Panc1 (cell line): ENCODE measurements around the gene ZMYM2. TPM values are rescaled to one million over a fixed set of nuclear protein-coding genes. Genes with fewer than 3 reads are reported as not detected.

Source experiments
- ATAC-seq: fragments of 200-7000 bp; cut with Tn5 transposase; 2 replicates; pipeline ENCODE4 v1.9.1; 2020; ENCODE audit warnings: mild to moderate bottlenecking, moderate library complexity
- BruUV-seq: library from RNA; stranded (reverse); fragments of 400-500 nt; replicated peaks from 2 replicates; lab custom pipeline; 2021; lab: Mats Ljungman, UMichigan
- CTCF ChIA-PET: fragments of 300-600 bp; sonication (Branson Sonifier 250); formaldehyde crosslinking; loops from one replicate; lab custom pipeline; 2022; ENCODE audit warnings: antibody characterized with exemption; lab: Charles Lee
- POLR2A ChIA-PET: fragments of 300-600 bp; sonication (Branson Sonifier 250); formaldehyde crosslinking; loops from one replicate; lab custom pipeline; 2022; ENCODE audit warnings: antibody characterized with exemption; lab: Charles Lee
- DNase-seq: peaks from one replicate; pipeline ENCODE4 v3.0.0-alpha.2; 2010; ENCODE audit warnings: low read depth, low spot score
- H3K27ac ChIP-seq: 2 replicates; pipeline ENCODE4 v1.5.1; 2011; ENCODE audit warnings: mild to moderate bottlenecking, low read length, inconsistent platforms
- H3K27me3 ChIP-seq: fragments of 200-500 bp; sonication (Bioruptor generic); 2 replicates; pipeline ENCODE4 v1.6.0; 2014; ENCODE audit warnings: low read length, inconsistent platforms; ENCODE audit not compliant: control insufficient read depth, insufficient read depth
- H3K36me3 ChIP-seq: fragments of 200-500 bp; sonication (Bioruptor generic); 2 replicates; pipeline ENCODE4 v1.5.1; 2014; ENCODE audit warnings: inconsistent platforms, mild to moderate bottlenecking, low read length, moderate library complexity; ENCODE audit not compliant: control insufficient read depth, insufficient read depth
- H3K4me1 ChIP-seq: 2 replicates; pipeline ENCODE4 v1.5.1; 2011; ENCODE audit warnings: inconsistent platforms, mild to moderate bottlenecking, low read length, moderate library complexity; ENCODE audit not compliant: control insufficient read depth, insufficient read depth
- H3K4me3 ChIP-seq, 2 experiments: 2 replicates each; pipeline ENCODE4 v1.5.1; 2011 to 2012; ENCODE audit warnings: low read depth in 2 of 2, low read length in 2 of 2, mild to moderate bottlenecking in 2 of 2, inconsistent platforms in 1 of 2, moderate library complexity in 1 of 2
- H3K9me3 ChIP-seq: fragments of 200-500 bp; sonication (Bioruptor generic); 2 replicates; pipeline ENCODE4 v1.5.1; 2014; ENCODE audit warnings: low read depth, mild to moderate bottlenecking, inconsistent platforms, low read length, moderate library complexity; ENCODE audit not compliant: control insufficient read depth, insufficient read depth
- CTCF ChIP-seq: fragments of 450-650 bp; IDR thresholded peaks from 2 replicates; pipeline ENCODE4 v1.5.1; 2017; ENCODE audit warnings: mild to moderate bottlenecking
- POLR2AphosphoS5 ChIP-seq: IDR thresholded peaks from 2 replicates; pipeline ENCODE4 v1.6.1; 2012; ENCODE audit warnings: mild to moderate bottlenecking, low read depth, low read length, moderate library complexity
- SIN3A ChIP-seq: IDR thresholded peaks from 2 replicates; pipeline ENCODE4 v1.6.1; 2012; ENCODE audit warnings: low read depth, mild to moderate bottlenecking, low read length, moderate library complexity, borderline replicate concordance; ENCODE audit not compliant: insufficient read depth
- TCF7L2 ChIP-seq: IDR thresholded peaks from 2 replicates; pipeline ENCODE4 v1.6.1; 2011; ENCODE audit warnings: mild to moderate bottlenecking, low read depth, low read length, inconsistent platforms
- in situ Hi-C: cut with HindIII; loops from 2 replicates; pipeline ENCODE4 v1.10.0; 2016; ENCODE audit warnings: low sequenced_read_pairs, low pct_unique_long_range_greater_than_20kb
- intact Hi-C: fragments of 100-400 bp; cut with micrococcal nuclease; formaldehyde crosslinking; loops from one replicate; pipeline ENCODE4 v1.10.0; 2022; ENCODE audit not compliant: unreplicated experiment
- total RNA-seq: library from RNA; stranded (reverse); gene quantifications from one replicate; pipeline ENCODE4 v1.2.1, GENCODE V29; 2021; ENCODE audit not compliant: unreplicated experiment
- TF ChIP-seq, protein P1 (sequence below), 2 experiments: IDR thresholded peaks; 2 replicates each; pipeline ENCODE4 v1.6.1; 2011 to 2012; ENCODE audit warnings: low read depth in 2 of 2, control low read depth in 1 of 2, low read length in 1 of 2, mild to moderate bottlenecking in 1 of 2, moderate library complexity in 1 of 2; ENCODE audit not compliant: insufficient read depth in 1 of 2

ZMYM2 gene
- total RNA-seq, 1 experiment from 2014 or later = 64.3 TPM

DNA sequence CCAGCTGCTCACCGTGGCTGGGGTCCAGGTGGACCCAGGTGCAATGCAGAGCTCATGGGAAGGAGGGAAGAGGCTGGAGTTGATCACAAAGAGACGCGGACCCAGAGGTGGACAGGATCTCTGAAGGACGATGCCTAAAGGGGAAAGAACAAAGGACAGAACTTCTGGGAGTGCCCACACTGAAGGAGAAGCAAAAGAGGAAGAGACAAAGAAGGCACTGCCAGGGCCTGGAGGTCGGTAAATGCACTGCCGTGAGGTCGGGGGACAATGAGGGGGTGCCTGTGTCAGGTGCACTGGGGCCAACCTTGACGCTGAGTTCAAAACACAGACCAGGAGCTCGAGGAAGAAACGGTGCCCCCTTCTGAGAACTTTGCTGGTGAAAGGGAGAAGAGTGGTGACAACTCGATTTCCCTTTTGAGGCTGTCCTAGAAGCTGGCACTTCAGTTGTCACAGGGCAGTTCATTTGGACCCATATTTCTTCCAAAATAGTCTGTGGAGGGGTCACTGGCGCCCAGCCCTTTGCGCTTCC lies 146.7 kb downstream of the ZMYM2 start:
- ChIA-PET CTCF (no interaction called here), POLR2A (no interaction called here)
- Histone ChIP-seq H3K36me3 (no peaks in the 10 kb centered on the region), H3K9me3 (no peaks in the 10 kb centered on the region), H3K27me3 (no peaks in the 10 kb centered on the region), H3K4me3 (no peak overlapping the region), H3K27ac (no peak overlapping the region), H3K4me1 (no peaks in the 10 kb centered on the region)
- in situ Hi-C loops (no loop called here), intact Hi-C loops (no loop called here)
- TF ChIP-seq, protein P1, sequence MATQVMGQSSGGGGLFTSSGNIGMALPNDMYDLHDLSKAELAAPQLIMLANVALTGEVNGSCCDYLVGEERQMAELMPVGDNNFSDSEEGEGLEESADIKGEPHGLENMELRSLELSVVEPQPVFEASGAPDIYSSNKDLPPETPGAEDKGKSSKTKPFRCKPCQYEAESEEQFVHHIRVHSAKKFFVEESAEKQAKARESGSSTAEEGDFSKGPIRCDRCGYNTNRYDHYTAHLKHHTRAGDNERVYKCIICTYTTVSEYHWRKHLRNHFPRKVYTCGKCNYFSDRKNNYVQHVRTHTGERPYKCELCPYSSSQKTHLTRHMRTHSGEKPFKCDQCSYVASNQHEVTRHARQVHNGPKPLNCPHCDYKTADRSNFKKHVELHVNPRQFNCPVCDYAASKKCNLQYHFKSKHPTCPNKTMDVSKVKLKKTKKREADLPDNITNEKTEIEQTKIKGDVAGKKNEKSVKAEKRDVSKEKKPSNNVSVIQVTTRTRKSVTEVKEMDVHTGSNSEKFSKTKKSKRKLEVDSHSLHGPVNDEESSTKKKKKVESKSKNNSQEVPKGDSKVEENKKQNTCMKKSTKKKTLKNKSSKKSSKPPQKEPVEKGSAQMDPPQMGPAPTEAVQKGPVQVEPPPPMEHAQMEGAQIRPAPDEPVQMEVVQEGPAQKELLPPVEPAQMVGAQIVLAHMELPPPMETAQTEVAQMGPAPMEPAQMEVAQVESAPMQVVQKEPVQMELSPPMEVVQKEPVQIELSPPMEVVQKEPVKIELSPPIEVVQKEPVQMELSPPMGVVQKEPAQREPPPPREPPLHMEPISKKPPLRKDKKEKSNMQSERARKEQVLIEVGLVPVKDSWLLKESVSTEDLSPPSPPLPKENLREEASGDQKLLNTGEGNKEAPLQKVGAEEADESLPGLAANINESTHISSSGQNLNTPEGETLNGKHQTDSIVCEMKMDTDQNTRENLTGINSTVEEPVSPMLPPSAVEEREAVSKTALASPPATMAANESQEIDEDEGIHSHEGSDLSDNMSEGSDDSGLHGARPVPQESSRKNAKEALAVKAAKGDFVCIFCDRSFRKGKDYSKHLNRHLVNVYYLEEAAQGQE (IDR thresholded peaks at IDR 0.05; ENCODE audit: insufficient read depth in 1 of 2, low read depth in 2 of 2, low read length in 1 of 2) = no peak
- TF ChIP-seq POLR2AphosphoS5 = no peak
- no peak for TF ChIP-seq CTCF
- TF ChIP-seq SIN3A = no peak
- no peak for TF ChIP-seq TCF7L2
- DNase-seq (no peak), ATAC-seq (no peak)
- BruUV-seq = no TSS peak

GRCh38 chr13:20106742-20107141 lies 148.2 kb downstream of the ZMYM2 start:
- POLR2A ChIA-PET = no interaction called here
- in situ Hi-C loops = no loop called here
- TF ChIP-seq POLR2AphosphoS5 = no peak
- TF ChIP-seq, protein P1 (IDR thresholded peaks at IDR 0.05; ENCODE audit: insufficient read depth in 1 of 2, low read depth in 2 of 2, low read length in 1 of 2) = no peak
- no peak for TF ChIP-seq SIN3A
- no peak for TF ChIP-seq CTCF
- TF ChIP-seq TCF7L2 = no peak
- Histone ChIP-seq H3K4me3 (no peak overlapping the region), H3K27me3 (no peaks in the 10 kb centered on the region), H3K4me1 (no peaks in the 10 kb centered on the region), H3K27ac (no peak overlapping the region), H3K36me3 (no peaks in the 10 kb centered on the region), H3K9me3 (no peaks in the 10 kb centered on the region)
- CTCF ChIA-PET = interaction anchor here (0.5 kb wide), 1 partner anchor 17 kb away, joined by 5 read pairs; no protein-coding TSS in a partner anchor
- DNase-seq (no peak), ATAC-seq (no peak)
- no TSS peak for BruUV-seq
- intact Hi-C loops = no loop called here
